MM.1S (cell line): ENCODE data around the gene NAA60.
"Not testable (repeated sequence)": the region's sequence is repeated elsewhere in the genome, so short reads cannot be mapped to it uniquely, and the experiment has no call there.

Experiments used
- DNase-seq: peaks from one replicate; pipeline ENCODE4 v3.0.0-alpha.2; 2015
- H2AFZ ChIP-seq: fragments of 300-600 bp; sonication (generic); 2 replicates; pipeline ENCODE4 v1.6.0; 2016; ENCODE audit warnings: antibody characterized with exemption, low read length
- H3F3A ChIP-seq: fragments of 300-600 bp; sonication (generic); 2 replicates; pipeline ENCODE4 v1.6.1; 2016; ENCODE audit warnings: mild to moderate bottlenecking, antibody characterized with exemption, low read length, moderate library complexity, mixed read lengths; ENCODE audit not compliant: insufficient read depth
- H3K27ac ChIP-seq: fragments of 300-600 bp; sonication (generic); 2 replicates; pipeline ENCODE4 v1.5.1; 2016; ENCODE audit warnings: mild to moderate bottlenecking, low read length
- H3K27me3 ChIP-seq: fragments of 300-600 bp; sonication (generic); replicated peaks from 2 replicates; pipeline ENCODE4 v1.6.0; 2016; ENCODE audit warnings: low read length; ENCODE audit not compliant: insufficient read depth
- H3K36me3 ChIP-seq: fragments of 300-600 bp; sonication (generic); replicated peaks from 2 replicates; pipeline ENCODE4 v1.6.1; 2016; ENCODE audit warnings: mild to moderate bottlenecking, low read length, mixed read lengths; ENCODE audit not compliant: insufficient read depth
- H3K4me1 ChIP-seq: fragments of 300-600 bp; sonication (generic); 2 replicates; pipeline ENCODE4 v1.6.1; 2016; ENCODE audit warnings: low read length, mixed read lengths
- H3K4me2 ChIP-seq: fragments of 300-600 bp; sonication (generic); 2 replicates; pipeline ENCODE4 v1.6.0; 2016; ENCODE audit warnings: low read depth, low read length
- H3K4me3 ChIP-seq: fragments of 300-600 bp; sonication (generic); 2 replicates; pipeline ENCODE4 v1.5.1; 2016; ENCODE audit warnings: low read length, mixed read lengths
- H3K79me2 ChIP-seq: fragments of 300-600 bp; sonication (generic); 2 replicates; pipeline ENCODE4 v1.6.1; 2016; ENCODE audit warnings: mixed run types, low read length, mixed read lengths
- H3K9ac ChIP-seq: fragments of 300-600 bp; sonication (generic); 2 replicates; pipeline ENCODE4 v1.6.1; 2016; ENCODE audit warnings: low read length, mixed read lengths
- H3K9me2 ChIP-seq: fragments of 300-600 bp; sonication (generic); replicated peaks from 2 replicates; pipeline ENCODE4 v1.6.1; 2016; ENCODE audit warnings: mild to moderate bottlenecking, low read length, mixed read lengths; ENCODE audit not compliant: insufficient read depth
- H3K9me3 ChIP-seq: fragments of 300-600 bp; sonication (generic); replicated peaks from 2 replicates; pipeline ENCODE4 v1.6.1; 2016; ENCODE audit warnings: mild to moderate bottlenecking, low read length, mixed read lengths; ENCODE audit not compliant: insufficient read depth
- H4K20me1 ChIP-seq: fragments of 300-600 bp; sonication (generic); 2 replicates; pipeline ENCODE4 v1.6.1; 2016; ENCODE audit warnings: mild to moderate bottlenecking, low read length, moderate library complexity, mixed read lengths; ENCODE audit not compliant: insufficient read depth
- EZH2 ChIP-seq: fragments of 300-600 bp; sonication (generic); optimal IDR thresholded peaks from 2 replicates; pipeline ENCODE3; 2017; ENCODE audit warnings: low read depth, mild to moderate bottlenecking, antibody characterized with exemption, low read length, mixed read lengths
- EZH2phosphoT487 ChIP-seq: fragments of 300-600 bp; sonication (generic); IDR thresholded peaks from 2 replicates; pipeline ENCODE4 v1.6.1; 2018; ENCODE audit warnings: antibody characterized with exemption, low read length
- TF ChIP-seq, protein P1 (sequence below): fragments of 300-600 bp; sonication (generic); IDR thresholded peaks from 2 replicates; pipeline ENCODE4 v1.5.1; 2016; ENCODE audit warnings: antibody characterized with exemption, low read length, mixed read lengths

Gene NAA60

DNA sequence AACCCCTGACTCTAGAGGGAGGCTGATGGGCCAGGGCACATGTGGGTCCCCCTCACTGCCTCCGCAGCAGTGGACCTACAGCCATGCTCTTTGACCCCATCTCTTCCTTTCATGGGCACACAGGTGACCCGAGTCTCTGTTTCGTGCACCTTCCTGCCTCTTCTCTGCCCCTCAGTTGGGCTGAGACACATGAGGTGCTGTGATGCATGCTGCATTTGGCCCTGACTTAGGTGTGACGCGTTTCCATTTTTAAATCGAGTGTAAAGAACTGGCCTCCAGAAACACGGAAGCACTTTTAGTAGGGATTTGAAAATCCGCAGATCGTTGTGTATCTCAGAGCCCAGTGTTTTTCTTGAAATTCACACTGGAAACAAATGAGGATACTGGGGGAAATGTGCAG lies 27.2 kb downstream of the NAA60 start:
- peaks cover 3% of the 10 kb centered on the region for H4K20me1 ChIP-seq
- no peaks in the 10 kb centered on the region for H3K9me3 ChIP-seq

DNA sequence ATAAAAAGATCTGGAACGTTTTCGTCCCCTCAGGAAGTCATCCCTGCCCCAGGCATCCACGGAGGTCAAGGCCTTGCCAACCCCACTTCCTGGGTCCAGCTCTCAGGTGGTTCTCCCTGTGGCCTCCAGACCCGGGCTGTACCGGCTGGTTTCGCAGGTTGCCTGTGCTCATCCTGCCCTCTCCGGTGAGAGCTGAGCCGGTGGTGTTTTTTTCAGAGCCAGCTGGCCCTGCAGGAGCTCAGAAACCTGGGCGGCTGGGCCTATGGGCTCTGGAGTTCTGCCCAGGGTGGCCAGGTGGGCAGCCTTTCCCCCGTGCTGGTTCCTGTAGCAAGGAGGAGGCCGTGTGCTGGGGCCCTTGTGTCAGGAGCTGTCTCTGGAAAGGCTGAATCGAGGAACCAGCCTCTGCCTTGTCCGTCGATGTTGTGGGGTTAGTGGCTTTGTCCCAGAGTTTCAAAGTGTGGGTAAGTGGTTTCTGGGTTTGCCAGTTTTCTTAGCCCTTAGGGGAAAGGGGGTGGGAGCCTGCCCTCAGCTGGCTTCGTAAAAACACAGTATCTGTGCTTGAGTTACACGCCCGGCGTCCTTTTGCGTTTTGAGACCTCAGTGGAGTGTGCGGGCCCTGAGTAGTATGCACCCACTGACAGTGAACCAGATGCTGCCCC lies 28.2 kb downstream of the NAA60 start:
- no peak overlapping the region for H3K27ac ChIP-seq
- no peaks in the 10 kb centered on the region for H3K27me3 ChIP-seq
- H3K9me3 ChIP-seq = no peaks in the 10 kb centered on the region
- DNase-seq = no peak
- H3K4me3 ChIP-seq = no peak overlapping the region
- no peaks in the 10 kb centered on the region for H3K36me3 ChIP-seq
- TF ChIP-seq, protein P1, sequence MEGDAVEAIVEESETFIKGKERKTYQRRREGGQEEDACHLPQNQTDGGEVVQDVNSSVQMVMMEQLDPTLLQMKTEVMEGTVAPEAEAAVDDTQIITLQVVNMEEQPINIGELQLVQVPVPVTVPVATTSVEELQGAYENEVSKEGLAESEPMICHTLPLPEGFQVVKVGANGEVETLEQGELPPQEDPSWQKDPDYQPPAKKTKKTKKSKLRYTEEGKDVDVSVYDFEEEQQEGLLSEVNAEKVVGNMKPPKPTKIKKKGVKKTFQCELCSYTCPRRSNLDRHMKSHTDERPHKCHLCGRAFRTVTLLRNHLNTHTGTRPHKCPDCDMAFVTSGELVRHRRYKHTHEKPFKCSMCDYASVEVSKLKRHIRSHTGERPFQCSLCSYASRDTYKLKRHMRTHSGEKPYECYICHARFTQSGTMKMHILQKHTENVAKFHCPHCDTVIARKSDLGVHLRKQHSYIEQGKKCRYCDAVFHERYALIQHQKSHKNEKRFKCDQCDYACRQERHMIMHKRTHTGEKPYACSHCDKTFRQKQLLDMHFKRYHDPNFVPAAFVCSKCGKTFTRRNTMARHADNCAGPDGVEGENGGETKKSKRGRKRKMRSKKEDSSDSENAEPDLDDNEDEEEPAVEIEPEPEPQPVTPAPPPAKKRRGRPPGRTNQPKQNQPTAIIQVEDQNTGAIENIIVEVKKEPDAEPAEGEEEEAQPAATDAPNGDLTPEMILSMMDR = no peak
- no peak for TF ChIP-seq EZH2
- TF ChIP-seq EZH2phosphoT487 = no peak
- H3K9me2 ChIP-seq = no peaks in the 10 kb centered on the region
- H3F3A ChIP-seq = no peaks in the 10 kb centered on the region
- H4K20me1 ChIP-seq = peaks cover 3% of the 10 kb centered on the region
- H3K9ac ChIP-seq = no peak overlapping the region
- H2AFZ ChIP-seq = no peak overlapping the region
- H3K4me1 ChIP-seq = no peaks in the 10 kb centered on the region
- H3K79me2 ChIP-seq = peaks cover 96% of the 10 kb centered on the region
- H3K4me2 ChIP-seq = no peak overlapping the region

More for the DNA sequence above, 27.2 kb downstream of the NAA60 start:
- no peak overlapping the region for H3K4me2 ChIP-seq
- peaks cover 98% of the 10 kb centered on the region for H3K79me2 ChIP-seq
- H3K36me3 ChIP-seq = no peaks in the 10 kb centered on the region
- H3K4me3 ChIP-seq = no peak overlapping the region
- no peaks in the 10 kb centered on the region for H3K27me3 ChIP-seq
- H2AFZ ChIP-seq = no peak overlapping the region
- no peaks in the 10 kb centered on the region for H3K9me2 ChIP-seq
- no peaks in the 10 kb centered on the region for H3F3A ChIP-seq
- TF ChIP-seq, protein P1 = no peak
- TF ChIP-seq EZH2 (no peak), EZH2phosphoT487 (no peak)
- no peak overlapping the region for H3K27ac ChIP-seq
- no peak overlapping the region for H3K9ac ChIP-seq
- no peaks in the 10 kb centered on the region for H3K4me1 ChIP-seq
- no peak for DNase-seq

DNA sequence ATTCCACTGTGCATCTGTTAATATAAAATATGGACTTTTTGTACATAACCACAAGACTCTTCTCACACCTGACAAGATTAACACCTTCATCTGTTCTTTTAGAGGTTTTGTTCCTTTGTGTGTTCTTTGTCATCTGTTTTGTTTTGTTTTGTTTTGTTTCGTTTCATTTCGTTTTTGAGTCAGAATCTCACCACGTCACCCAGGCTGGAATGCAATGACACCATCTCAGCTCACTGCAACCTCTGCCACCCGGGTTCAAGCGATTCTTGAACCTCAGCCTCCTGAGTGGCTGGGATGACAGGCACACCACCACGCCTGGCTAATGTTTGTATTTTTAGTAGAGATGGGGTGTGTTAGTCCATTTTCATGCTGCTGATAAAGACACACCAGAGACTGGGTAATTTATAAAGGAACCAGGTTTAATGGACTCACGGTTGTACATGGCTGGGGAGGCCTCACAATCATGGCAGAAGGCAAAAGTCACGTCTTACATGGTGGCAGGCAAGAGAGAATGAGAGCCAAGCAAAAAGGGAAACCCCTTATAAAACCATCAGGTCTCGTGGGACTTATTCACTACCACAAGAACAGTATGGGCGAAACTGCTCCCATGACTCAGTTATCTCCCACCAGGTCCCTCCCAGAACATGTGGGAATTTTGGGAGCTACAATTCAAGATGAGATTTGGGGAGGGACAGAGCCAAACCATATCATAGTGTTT lies 29.6 kb downstream of the NAA60 start:
- H2AFZ ChIP-seq = no peak overlapping the region
- no peaks in the 10 kb centered on the region for H3K27me3 ChIP-seq
- H3K36me3 ChIP-seq = no peaks in the 10 kb centered on the region
- peaks cover 86% of the 10 kb centered on the region for H3K79me2 ChIP-seq
- no peaks in the 10 kb centered on the region for H3K9me2 ChIP-seq
- TF ChIP-seq EZH2 = no peak
- TF ChIP-seq EZH2phosphoT487 = no peak
- TF ChIP-seq, protein P1 = no peak
- no peaks in the 10 kb centered on the region for H3K4me1 ChIP-seq
- H3K4me2 ChIP-seq = no peak overlapping the region
- peaks cover 1% of the 10 kb centered on the region for H4K20me1 ChIP-seq
- DNase-seq = no peak
- H3F3A ChIP-seq = no peaks in the 10 kb centered on the region
- no peaks in the 10 kb centered on the region for H3K9me3 ChIP-seq
- no peak overlapping the region for H3K4me3 ChIP-seq
- H3K9ac ChIP-seq = no peak overlapping the region
- H3K27ac ChIP-seq = no peak overlapping the region

DNA sequence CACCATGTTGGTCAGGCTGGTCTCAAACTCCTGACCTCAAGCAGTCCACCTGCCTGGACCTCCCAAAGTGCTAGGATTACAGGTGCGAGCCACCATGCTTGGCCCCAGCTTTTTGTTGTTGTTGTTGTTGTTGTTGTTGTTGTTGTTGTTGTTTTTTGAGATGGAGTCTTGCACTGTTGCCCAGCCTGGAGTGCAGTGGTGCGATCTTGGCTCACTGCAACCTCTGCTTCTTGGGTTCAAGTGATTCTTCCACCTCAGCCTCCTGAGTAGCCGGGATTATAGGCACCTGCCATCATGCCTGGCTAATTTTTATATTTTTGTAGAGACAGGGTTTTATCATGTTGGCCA lies 30.1 kb downstream of the NAA60 start:
- H3K36me3 ChIP-seq, H4K20me1 ChIP-seq, H3K27me3 ChIP-seq, H3K9me2 ChIP-seq, H3K9ac ChIP-seq, H3K9me3 ChIP-seq, H3K4me1 ChIP-seq, H3F3A ChIP-seq, H3K4me3 ChIP-seq, H2AFZ ChIP-seq, H3K4me2 ChIP-seq, H3K27ac ChIP-seq, DNase-seq: not testable (repeated sequence)
- H3K79me2 ChIP-seq = peaks cover 86% of the 10 kb centered on the region
